GM12878 (cell line): ENCODE measurements around the gene PALLD. TPM values are rescaled to one million over a fixed set of nuclear protein-coding genes. Genes with fewer than 3 reads are reported as not detected.

Source experiments
- ATAC-seq: fragments of 200-7000 bp; cut with Tn5 transposase; 3 replicates; pipeline ENCODE4 v1.9.1; 2020; ENCODE audit warnings: mild to moderate bottlenecking, moderate library complexity
- BruUV-seq: library from RNA; stranded (reverse); fragments of 400-500 nt; replicated peaks from 2 replicates; lab custom pipeline; 2021; lab: Mats Ljungman, UMichigan
- CTCF ChIA-PET: fragments of 300-600 bp; sonication (Branson Sonifier 250); formaldehyde crosslinking; extraction: SDS; loops from one replicate; lab custom pipeline; 2021; ENCODE audit warnings: inconsistent platforms; lab: Yijun Ruan, JAX
- POLR2A ChIA-PET: fragments of 350-600 bp; formaldehyde crosslinking; extraction: SDS; loops from one replicate; lab custom pipeline; 2021; ENCODE audit warnings: inconsistent platforms; lab: Charles Lee
- RAD21 ChIA-PET: fragments of 300-600 bp; sonication (Branson Sonifier 250); formaldehyde crosslinking; loops from one replicate; lab custom pipeline; 2023; ENCODE audit warnings: antibody characterized with exemption; ENCODE audit not compliant: unreplicated experiment; lab: Charles Lee
- SMC1A ChIA-PET: fragments of 300-600 bp; sonication (Branson Sonifier 250); formaldehyde crosslinking; loops from one replicate; lab custom pipeline; 2023; ENCODE audit not compliant: unreplicated experiment, uncharacterized antibody; lab: Charles Lee
- DNase-seq: peaks from one replicate; pipeline ENCODE4 v3.0.0-alpha.2; 2011; ENCODE audit warnings: low read depth, low spot score
- FAIRE-seq: peaks from 3 replicates; lab custom pipeline; 2011; peaks lifted over from hg19 to GRCh38; lab: Jason Lieb, UNC
- H2AFZ ChIP-seq: 2 replicates; pipeline ENCODE4 v1.6.0; 2011; ENCODE audit warnings: low read depth, low read length, control low read depth; ENCODE audit not compliant: control insufficient read depth
- H3K27ac ChIP-seq: 2 replicates; pipeline ENCODE4 v1.5.1; 2011; ENCODE audit warnings: control low read depth; ENCODE audit not compliant: control insufficient read depth, insufficient read depth
- H3K27me3 ChIP-seq, 2 experiments: replicated peaks in 1 of 2; 2 replicates each; pipeline versions ENCODE4 v1.6.0 to v1.6.1; 2011; ENCODE audit warnings: low read length in 1 of 2; ENCODE audit not compliant: control insufficient read depth in 2 of 2, insufficient read depth in 2 of 2
- H3K36me3 ChIP-seq, 2 experiments: 2 replicates each; pipeline ENCODE4 v1.5.1; 2011; ENCODE audit warnings: low read length in 1 of 2; ENCODE audit not compliant: control insufficient read depth in 2 of 2, insufficient read depth in 2 of 2
- H3K4me1 ChIP-seq: 2 replicates; pipeline ENCODE4 v1.6.1; 2011; ENCODE audit warnings: mild to moderate bottlenecking, low read length, moderate library complexity, mixed read lengths; ENCODE audit not compliant: control insufficient read depth, insufficient read depth
- H3K4me2 ChIP-seq: 2 replicates; pipeline ENCODE4 v1.6.0; 2011; ENCODE audit warnings: control low read depth; ENCODE audit not compliant: control insufficient read depth, insufficient read depth
- H3K4me3 ChIP-seq: fragments of 200-600 bp; sonication (generic); 2 replicates; pipeline ENCODE4 v1.5.1; 2016
- H3K79me2 ChIP-seq: 2 replicates; pipeline ENCODE4 v1.6.0; 2011; ENCODE audit warnings: low read length; ENCODE audit not compliant: control insufficient read depth, insufficient read depth
- H3K9ac ChIP-seq: 2 replicates; pipeline ENCODE4 v1.8.0; 2011; ENCODE audit warnings: low read length, control low read depth, mixed read lengths; ENCODE audit not compliant: control insufficient read depth, insufficient read depth
- H3K9me3 ChIP-seq: replicated peaks from 3 replicates; pipeline ENCODE4 v1.5.1; 2011; ENCODE audit warnings: mild to moderate bottlenecking, low read length; ENCODE audit not compliant: control insufficient read depth, insufficient read depth
- H4K20me1 ChIP-seq: 2 replicates; pipeline ENCODE4 v1.6.0; 2011; ENCODE audit not compliant: control insufficient read depth, insufficient read depth
- BACH1 ChIP-seq: fragments of 450-650 bp; IDR thresholded peaks from 2 replicates; pipeline ENCODE4 v1.6.1; 2017; ENCODE audit warnings: mild to moderate bottlenecking, borderline replicate concordance
- CBX3 ChIP-seq: fragments of 200-600 bp; sonication (generic); IDR thresholded peaks from 2 replicates; pipeline ENCODE4 v1.6.1; 2016; ENCODE audit warnings: low read depth, borderline replicate concordance
- PAX8 ChIP-seq: fragments of 450-650 bp; IDR thresholded peaks from 2 replicates; pipeline ENCODE4 v1.6.1; 2017; ENCODE audit warnings: mild to moderate bottlenecking, moderate library complexity
- POLR2AphosphoS5 ChIP-seq: IDR thresholded peaks from 2 replicates; pipeline ENCODE4 v1.6.1; 2011; ENCODE audit warnings: mild to moderate bottlenecking, low read length, inconsistent platforms
- ZNF24 ChIP-seq: fragments of 450-650 bp; IDR thresholded peaks from 2 replicates; pipeline ENCODE4 v1.6.1; 2017; ENCODE audit warnings: antibody characterized with exemption, mild to moderate bottlenecking
- WGBS: methylation state at CpG from one replicate; pipeline ENCODE4 v1.1.6; 2016; ENCODE audit warnings: low lambda C conversion rate; ENCODE audit not compliant: insufficient replicate concordance, insufficient coverage; ENCODE audit errors: missing lambda C conversion rate; 5-methylcytosine and 5-hydroxymethylcytosine counted together
- in situ Hi-C: fragments of 300-500 bp; cut with MboI; formaldehyde crosslinking; loops from 9 replicates; pipeline ENCODE4 v1.14.3; 2018; ENCODE audit warnings: mixed read lengths
- intact Hi-C: fragments of 100-400 bp; cut with micrococcal nuclease; formaldehyde crosslinking; loops from one replicate; pipeline ENCODE4 v1.14.2; 2022; ENCODE audit not compliant: unreplicated experiment
- polyA plus RNA-seq, 11 experiments: library from polyadenylated mRNA; depleted of rRNA in 4 of 11; unstranded in 6 of 11; stranded (reverse) in 5 of 11; fragments of >200 nt; fragmentation: Nextera tagmentation in 4 of 11; fragmentation: Illumina TruSeq in 1 of 11; extraction: Ambion mirVana in 4 of 11; extraction: Trizol in 1 of 11; gene quantifications; 1 replicate in 1 of 11; 2 replicates in 10 of 11; pipeline versions ENCODE4 v1.2.1 to v1.2.3, GENCODE V29; 2011 to 2016; ENCODE audit warnings: inconsistent platforms in 2 of 11, missing spikeins in 2 of 11, low read depth in 1 of 11
- total RNA-seq, 4 experiments: library from RNA; depleted of rRNA in 3 of 4; stranded (reverse); fragments of >200 nt in 3 of 4; fragmentation: Illumina TruSeq in 1 of 4; extraction: Trizol in 1 of 4; gene quantifications; 2 replicates each; pipeline versions ENCODE4 v1.2.1 to v1.2.3, GENCODE V29; 2013 to 2021
- TF ChIP-seq, protein P1 (sequence below): fragments of 450-650 bp; IDR thresholded peaks from 2 replicates; pipeline ENCODE4 v1.6.1; 2016; ENCODE audit warnings: mild to moderate bottlenecking, moderate library complexity, borderline replicate concordance
- TF ChIP-seq, protein P2 (sequence below): fragments of 150-350 bp; IDR thresholded peaks from 2 replicates; pipeline ENCODE4 v1.6.1; 2014; ENCODE audit warnings: mild to moderate bottlenecking, low read depth, low read length

PALLD gene
- total and polyA plus RNA-seq, 10 of the 15 experiments (the other 5 are each of a cell fraction or from before 2014, with no cell fraction given) = 1.0 to 7.7 (median 1.7) TPM

DNA sequence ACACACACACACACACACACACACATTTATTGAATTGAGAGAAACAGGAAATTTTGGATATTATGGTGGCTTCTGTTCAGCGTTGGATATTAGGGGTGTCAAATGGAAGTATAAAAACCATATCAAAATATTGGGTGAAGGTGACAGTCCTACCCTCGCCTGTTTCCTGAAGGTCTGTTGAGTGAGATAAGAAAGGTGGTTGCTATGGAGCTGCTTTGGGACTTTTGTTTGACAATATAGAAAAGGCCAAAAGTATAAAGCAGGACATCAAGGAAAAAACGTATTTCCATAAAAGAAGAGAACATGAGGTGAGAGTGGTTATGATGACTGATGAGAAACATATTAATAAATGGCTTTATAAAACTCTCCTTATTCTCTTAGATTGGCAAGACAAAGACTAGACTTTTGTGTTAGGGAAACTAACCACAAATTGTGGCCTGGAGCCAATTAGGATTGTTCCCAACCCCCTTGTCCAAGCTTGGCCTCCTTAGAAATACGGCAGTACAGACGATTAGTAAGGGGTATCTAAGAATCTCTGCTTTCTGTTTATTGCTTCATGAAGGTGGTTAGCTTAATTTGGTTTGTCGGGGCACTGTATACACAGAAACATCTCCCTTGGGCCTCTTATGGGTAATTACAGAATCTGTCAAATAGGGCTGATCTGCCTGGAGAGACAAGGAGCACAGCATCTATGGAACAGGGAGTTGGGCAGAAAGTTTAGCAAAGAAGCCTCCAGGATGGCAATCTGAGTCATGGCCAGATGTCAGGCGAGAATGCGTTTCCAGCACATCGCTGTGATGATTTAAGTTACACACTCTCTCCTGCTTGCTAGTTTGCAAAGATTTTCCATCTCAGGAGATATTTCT, 315.2 kb downstream of the PALLD start:
- H3K36me3 ChIP-seq = no peaks in the 10 kb centered on the region
- H2AFZ ChIP-seq = no peak overlapping the region
- H3K4me1 ChIP-seq = no peaks in the 10 kb centered on the region
- ChIA-PET CTCF (interaction anchor here (1.4 kb wide), 1 partner anchor 102 kb away, joined by 3 read pairs; no protein-coding TSS in a partner anchor), SMC1A (interaction anchor here (1.2 kb wide), 1 partner anchor 19 kb away, joined by 12 read pairs; no protein-coding TSS in a partner anchor), RAD21 (interaction anchor here (0.6 kb wide), 1 partner anchor 553 kb away, joined by 3 read pairs; no protein-coding TSS in a partner anchor), POLR2A (no interaction called here)
- in situ Hi-C loops = no loop called here
- no TSS peak for BruUV-seq
- TF ChIP-seq, protein P1, sequence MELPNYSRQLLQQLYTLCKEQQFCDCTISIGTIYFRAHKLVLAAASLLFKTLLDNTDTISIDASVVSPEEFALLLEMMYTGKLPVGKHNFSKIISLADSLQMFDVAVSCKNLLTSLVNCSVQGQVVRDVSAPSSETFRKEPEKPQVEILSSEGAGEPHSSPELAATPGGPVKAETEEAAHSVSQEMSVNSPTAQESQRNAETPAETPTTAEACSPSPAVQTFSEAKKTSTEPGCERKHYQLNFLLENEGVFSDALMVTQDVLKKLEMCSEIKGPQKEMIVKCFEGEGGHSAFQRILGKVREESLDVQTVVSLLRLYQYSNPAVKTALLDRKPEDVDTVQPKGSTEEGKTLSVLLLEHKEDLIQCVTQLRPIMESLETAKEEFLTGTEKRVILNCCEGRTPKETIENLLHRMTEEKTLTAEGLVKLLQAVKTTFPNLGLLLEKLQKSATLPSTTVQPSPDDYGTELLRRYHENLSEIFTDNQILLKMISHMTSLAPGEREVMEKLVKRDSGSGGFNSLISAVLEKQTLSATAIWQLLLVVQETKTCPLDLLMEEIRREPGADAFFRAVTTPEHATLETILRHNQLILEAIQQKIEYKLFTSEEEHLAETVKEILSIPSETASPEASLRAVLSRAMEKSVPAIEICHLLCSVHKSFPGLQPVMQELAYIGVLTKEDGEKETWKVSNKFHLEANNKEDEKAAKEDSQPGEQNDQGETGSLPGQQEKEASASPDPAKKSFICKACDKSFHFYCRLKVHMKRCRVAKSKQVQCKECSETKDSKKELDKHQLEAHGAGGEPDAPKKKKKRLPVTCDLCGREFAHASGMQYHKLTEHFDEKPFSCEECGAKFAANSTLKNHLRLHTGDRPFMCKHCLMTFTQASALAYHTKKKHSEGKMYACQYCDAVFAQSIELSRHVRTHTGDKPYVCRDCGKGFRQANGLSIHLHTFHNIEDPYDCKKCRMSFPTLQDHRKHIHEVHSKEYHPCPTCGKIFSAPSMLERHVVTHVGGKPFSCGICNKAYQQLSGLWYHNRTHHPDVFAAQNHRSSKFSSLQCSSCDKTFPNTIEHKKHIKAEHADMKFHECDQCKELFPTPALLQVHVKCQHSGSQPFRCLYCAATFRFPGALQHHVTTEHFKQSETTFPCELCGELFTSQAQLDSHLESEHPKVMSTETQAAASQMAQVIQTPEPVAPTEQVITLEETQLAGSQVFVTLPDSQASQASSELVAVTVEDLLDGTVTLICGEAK = no peak
- TF ChIP-seq PAX8 (no peak), POLR2AphosphoS5 (no peak), BACH1 (no peak), ZNF24 (no peak), CBX3 (no peak)
- TF ChIP-seq, protein P2, sequence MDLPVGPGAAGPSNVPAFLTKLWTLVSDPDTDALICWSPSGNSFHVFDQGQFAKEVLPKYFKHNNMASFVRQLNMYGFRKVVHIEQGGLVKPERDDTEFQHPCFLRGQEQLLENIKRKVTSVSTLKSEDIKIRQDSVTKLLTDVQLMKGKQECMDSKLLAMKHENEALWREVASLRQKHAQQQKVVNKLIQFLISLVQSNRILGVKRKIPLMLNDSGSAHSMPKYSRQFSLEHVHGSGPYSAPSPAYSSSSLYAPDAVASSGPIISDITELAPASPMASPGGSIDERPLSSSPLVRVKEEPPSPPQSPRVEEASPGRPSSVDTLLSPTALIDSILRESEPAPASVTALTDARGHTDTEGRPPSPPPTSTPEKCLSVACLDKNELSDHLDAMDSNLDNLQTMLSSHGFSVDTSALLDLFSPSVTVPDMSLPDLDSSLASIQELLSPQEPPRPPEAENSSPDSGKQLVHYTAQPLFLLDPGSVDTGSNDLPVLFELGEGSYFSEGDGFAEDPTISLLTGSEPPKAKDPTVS = no peak
- H3K79me2 ChIP-seq = no peaks in the 10 kb centered on the region
- DNase-seq (no peak), FAIRE-seq (no peak), ATAC-seq (no peak)
- peaks cover 2 to 6% of the 10 kb centered on the region in 2 experiments; a peak in 2 of 4 replicates for H3K27me3 ChIP-seq
- intact Hi-C loops = no loop called here
- no peak overlapping the region for H3K9ac ChIP-seq
- 27% methylated on average over 9 of the region's 9 CpGs for WGBS
- no peak overlapping the region for H3K4me2 ChIP-seq
- H3K9me3 ChIP-seq = no peaks in the 10 kb centered on the region
- H3K27ac ChIP-seq = no peak overlapping the region
- H4K20me1 ChIP-seq = no peaks in the 10 kb centered on the region
- H3K4me3 ChIP-seq = no peak overlapping the region
